GM21423 (cell line): Measurements from ENCODE around the gene FSIP1.

Experiments used
- ATAC-seq: cut with Tn5 transposase; IDR thresholded peaks from one replicate; pipeline ENCODE4 v1.9.1; 2021; ENCODE audit warnings: mild to moderate bottlenecking, moderate library complexity; ENCODE audit not compliant: unreplicated experiment

FSIP1 gene

GRCh38 chr15:39690881-39691634 is 91.6 kb downstream of the FSIP1 start:
- ATAC-seq: no peak

- ATAC-seq: no peak
Observed at GRCh38 chr15:39687965-39688364, 94.7 kb downstream of the FSIP1 start.

GRCh38 chr15:39685999-39686613 is 96.5 kb downstream of the FSIP1 start:
- peak; percentile 49 for ATAC-seq

GRCh38 chr15:39685367-39685766 is 97.3 kb downstream of the FSIP1 start:
- ATAC-seq: no peak

- no peak for ATAC-seq
Observed at GRCh38 chr15:39684233-39684632, 98.4 kb downstream of the FSIP1 start.

GRCh38 chr15:39682366-39682765 is 100.3 kb downstream of the FSIP1 start:
- no peak for ATAC-seq

GRCh38 chr15:39680868-39681267 is 101.8 kb downstream of the FSIP1 start:
- ATAC-seq: no peak

GRCh38 chr15:39672666-39673065 is 110.0 kb downstream of the FSIP1 start:
- ATAC-seq: no peak

- no peak for ATAC-seq
Observed at GRCh38 chr15:39672184-39672583, 110.5 kb downstream of the FSIP1 start.

- no peak for ATAC-seq
Observed at GRCh38 chr15:39670687-39671086, 112.0 kb downstream of the FSIP1 start.

GRCh38 chr15:39669661-39670060 is 113.0 kb downstream of the FSIP1 start:
- ATAC-seq: no peak

GRCh38 chr15:39669241-39669640 is 113.4 kb downstream of the FSIP1 start:
- ATAC-seq: no peak

- ATAC-seq: no peak
Observed at GRCh38 chr15:39668457-39668856, 114.2 kb downstream of the FSIP1 start.

GRCh38 chr15:39667382-39668127 is 115.1 kb downstream of the FSIP1 start:
- no peak for ATAC-seq

GRCh38 chr15:39666677-39667076 is 116.0 kb downstream of the FSIP1 start:
- ATAC-seq: no peak

GRCh38 chr15:39665629-39666250 is 116.9 kb downstream of the FSIP1 start:
- no peak for ATAC-seq

GRCh38 chr15:39663704-39664250 is 118.9 kb downstream of the FSIP1 start:
- ATAC-seq: no peak

- ATAC-seq: no peak
Observed at GRCh38 chr15:39661776-39662175, 120.9 kb downstream of the FSIP1 start.

- no peak for ATAC-seq
Observed at GRCh38 chr15:39658740-39659139, 123.9 kb downstream of the FSIP1 start.

- no peak for ATAC-seq
Observed at GRCh38 chr15:39657668-39658067, 125.0 kb downstream of the FSIP1 start.

- ATAC-seq: no peak
Observed at GRCh38 chr15:39657181-39657580, 125.5 kb downstream of the FSIP1 start.
